GM23338 (cell line): ENCODE measurements around the gene NTM. TPM values are rescaled to one million over a fixed set of nuclear protein-coding genes. Genes with fewer than 3 reads are reported as not detected.

ENCODE experiments used
- ATAC-seq: fragments of 200-7000 bp; cut with Tn5 transposase; 3 replicates; pipeline ENCODE4 v1.9.1; 2020
- DNase-seq: peaks from one replicate; pipeline ENCODE4 v3.0.0-alpha.2; 2015; ENCODE audit warnings: low spot score
- H2AFZ ChIP-seq: fragments of 200-600 bp; sonication (generic); 2 replicates; pipeline ENCODE4 v1.8.0; 2016; ENCODE audit warnings: antibody characterized with exemption, mild to moderate bottlenecking, moderate library complexity
- H3F3A ChIP-seq: fragments of 200-600 bp; sonication (generic); replicated peaks from 2 replicates; pipeline ENCODE4 v1.8.0; 2017; ENCODE audit warnings: antibody characterized with exemption, mixed run types, low read depth
- H3K27ac ChIP-seq: fragments of 200-600 bp; sonication (generic); 2 replicates; pipeline ENCODE4 v1.6.1; 2016; ENCODE audit warnings: low read depth
- H3K27me3 ChIP-seq: fragments of 200-600 bp; sonication (generic); 2 replicates; pipeline ENCODE4 v1.8.0; 2016; ENCODE audit warnings: mild to moderate bottlenecking, mixed run types, moderate library complexity; ENCODE audit not compliant: insufficient read depth
- H3K36me3 ChIP-seq: fragments of 200-600 bp; sonication (generic); 2 replicates; pipeline ENCODE4 v1.8.0; 2016; ENCODE audit warnings: mild to moderate bottlenecking; ENCODE audit not compliant: insufficient read depth
- H3K4me1 ChIP-seq: fragments of 200-600 bp; sonication (generic); 2 replicates; pipeline ENCODE4 v1.8.0; 2016; ENCODE audit warnings: mild to moderate bottlenecking, moderate library complexity; ENCODE audit not compliant: insufficient read depth
- H3K4me2 ChIP-seq: fragments of 200-600 bp; sonication (generic); 2 replicates; pipeline ENCODE4 v1.7.1; 2017; ENCODE audit warnings: mixed run types
- H3K4me3 ChIP-seq: fragments of 200-600 bp; sonication (generic); 2 replicates; pipeline ENCODE4 v1.6.1; 2016; ENCODE audit warnings: mixed run types
- H3K79me2 ChIP-seq: fragments of 200-600 bp; sonication (generic); replicated peaks from 2 replicates; pipeline ENCODE4 v1.8.0; 2017; ENCODE audit warnings: mild to moderate bottlenecking; ENCODE audit not compliant: insufficient read depth
- H3K9me2 ChIP-seq: fragments of 200-600 bp; sonication (generic); 2 replicates; pipeline ENCODE4 v1.8.0; 2017; ENCODE audit not compliant: insufficient read depth
- H4K20me1 ChIP-seq: fragments of 200-600 bp; sonication (generic); replicated peaks from 2 replicates; pipeline ENCODE4 v1.8.0; 2017; ENCODE audit warnings: mild to moderate bottlenecking; ENCODE audit not compliant: insufficient read depth
- H3K27ac Mint-ChIP-seq: 2 replicates; pipeline ENCODE4 v1.8.0; 2020; ENCODE audit warnings: inconsistent platforms, mild to moderate bottlenecking, moderate library complexity, mixed read lengths
- H3K27me3 Mint-ChIP-seq: 3 replicates; pipeline ENCODE4 v1.8.0; 2022; ENCODE audit warnings: low read depth, mild to moderate bottlenecking, moderate library complexity, mixed read lengths, inconsistent platforms; ENCODE audit not compliant: insufficient read depth, poor library complexity
- H3K36me3 Mint-ChIP-seq: 3 replicates; pipeline ENCODE4 v1.8.0; 2021; ENCODE audit warnings: low read depth, mild to moderate bottlenecking, inconsistent platforms, moderate library complexity, mixed read lengths
- H3K4me1 Mint-ChIP-seq: 3 replicates; pipeline ENCODE4 v1.8.0; 2020; ENCODE audit warnings: mild to moderate bottlenecking, inconsistent platforms, mixed read lengths
- H3K4me3 Mint-ChIP-seq: 3 replicates; pipeline ENCODE4 v1.8.0; 2021; ENCODE audit warnings: moderate library complexity, mild to moderate bottlenecking, inconsistent platforms, mixed read lengths
- H3K9me3 Mint-ChIP-seq: 3 replicates; pipeline ENCODE4 v1.8.0; 2020; ENCODE audit warnings: moderate library complexity, mild to moderate bottlenecking, inconsistent platforms, mixed read lengths
- CREB1 ChIP-seq: fragments of 250-450 bp; sonication (Bioruptor Pico); IDR thresholded peaks from 2 replicates; pipeline ENCODE4 v1.5.0; 2020; ENCODE audit warnings: low read depth, mild to moderate bottlenecking, moderate library complexity
- CTCF ChIP-seq, 2 experiments: fragments of 200-600 bp in 1 of 2; sonication (generic) in 1 of 2; conservative IDR thresholded peaks; 2 replicates each; pipeline versions ENCODE4 v1.5.1 to v1.6.1; 2016 to 2017; ENCODE audit warnings: antibody characterized with exemption in 2 of 2, low read depth in 2 of 2, mild to moderate bottlenecking in 2 of 2, moderate library complexity in 1 of 2
- ETS1 ChIP-seq: IDR thresholded peaks from 2 replicates; pipeline ENCODE4 v1.6.1; 2016; ENCODE audit warnings: antibody characterized with exemption
- EZH2 ChIP-seq: fragments of 200-600 bp; sonication (generic); IDR thresholded peaks from one replicate; pipeline ENCODE4 v1.8.0; 2017; ENCODE audit warnings: antibody characterized with exemption, mild to moderate bottlenecking, low read depth; ENCODE audit not compliant: unreplicated experiment
- EZH2phosphoT487 ChIP-seq: fragments of 200-600 bp; sonication (generic); IDR thresholded peaks from one replicate; pipeline ENCODE4 v1.8.1; 2018; ENCODE audit warnings: antibody characterized with exemption; ENCODE audit not compliant: unreplicated experiment
- NANOG ChIP-seq: IDR thresholded peaks from 2 replicates; pipeline ENCODE4 v1.6.1; 2016; ENCODE audit warnings: antibody characterized with exemption, borderline replicate concordance
- POLR2AphosphoS5 ChIP-seq: IDR thresholded peaks from 2 replicates; pipeline ENCODE4 v1.6.1; 2016; ENCODE audit warnings: antibody characterized with exemption, low read depth
- REST ChIP-seq: IDR thresholded peaks from one replicate; pipeline ENCODE4 v1.6.1; 2018; ENCODE audit warnings: antibody characterized with exemption; ENCODE audit not compliant: unreplicated experiment
- STAT1 ChIP-seq: IDR thresholded peaks from one replicate; pipeline ENCODE4 v1.6.1; 2016; ENCODE audit warnings: antibody characterized with exemption; ENCODE audit not compliant: unreplicated experiment
- ZNF114 ChIP-seq: fragments of 250-450 bp; sonication (Bioruptor Pico); IDR thresholded peaks from 2 replicates; pipeline ENCODE4 v1.5.0; 2020; ENCODE audit warnings: mild to moderate bottlenecking, moderate library complexity
- ZNF331 ChIP-seq: fragments of 250-450 bp; sonication (Bioruptor Pico); IDR thresholded peaks from 2 replicates; pipeline ENCODE4 v1.5.0; 2020; ENCODE audit warnings: low read depth, mild to moderate bottlenecking, moderate library complexity
- ZNF462 ChIP-seq: fragments of 250-450 bp; sonication (Bioruptor Pico); IDR thresholded peaks from 2 replicates; pipeline ENCODE4 v1.5.0; 2020; ENCODE audit warnings: mild to moderate bottlenecking, moderate library complexity
- polyA plus RNA-seq: library from polyadenylated mRNA; unstranded; fragments of >200 nt; fragmentation: Nextera tagmentation; extraction: Ambion mirVana; gene quantifications from 2 replicates; pipeline ENCODE4 v1.2.1, GENCODE V29; 2016
- total RNA-seq: library from RNA; depleted of rRNA; stranded (reverse); fragments of >200 nt; shearing (Covaris generic); gene quantifications from 2 replicates; pipeline ENCODE4 v1.2.3, GENCODE V29; 2014

Gene NTM
- total and polyA plus RNA-seq, 2 experiments from 2014 or later: 10.6 to 14.6 TPM

- TF ChIP-seq ZNF462: no peak
- TF ChIP-seq ZNF331 (CRISPR knock-in tag): no peak
Observed at GRCh38 chr11:132024587-132025295, 654.3 kb downstream of the NTM start (continued).

GRCh38 chr11:132026746-132027145, 656.3 kb downstream of the NTM start:
- no peak overlapping the region for H3K27ac ChIP-seq
- no peak overlapping the region for H3K4me3 ChIP-seq
- H3F3A ChIP-seq: no peaks in the 10 kb centered on the region
- H3K4me1 Mint-ChIP-seq: peaks cover 49% of the 10 kb centered on the region
- H3K36me3 ChIP-seq: no peaks in the 10 kb centered on the region
- no peaks in the 10 kb centered on the region for H3K36me3 Mint-ChIP-seq
- no peaks in the 10 kb centered on the region for H3K27me3 ChIP-seq
- no peaks in the 10 kb centered on the region; the same call in 1 of the 2 replicates for H3K4me1 ChIP-seq
- no peak overlapping the region for H2AFZ ChIP-seq
- DNase-seq (no peak), ATAC-seq (no peak)
- no peaks in the 10 kb centered on the region for H3K79me2 ChIP-seq
- no peak overlapping the region for H3K27ac Mint-ChIP-seq
- H4K20me1 ChIP-seq: no peaks in the 10 kb centered on the region
- no peaks in the 10 kb centered on the region for H3K9me3 Mint-ChIP-seq
- no peak overlapping the region for H3K4me3 Mint-ChIP-seq
- H3K27me3 Mint-ChIP-seq: peaks cover 2% of the 10 kb centered on the region
- H3K9me2 ChIP-seq: 0 out of 2 replicates have a peak, but pooled peaks cover 3% of the 10 kb centered on the region
- H3K4me2 ChIP-seq: no peak overlapping the region
- TF ChIP-seq POLR2AphosphoS5 (no peak), EZH2phosphoT487 (no peak), STAT1 (no peak), CTCF (conservative IDR thresholded peaks at IDR 0.05; ENCODE audit: low read depth in 2 of 2) (no peak), EZH2 (no peak), ETS1 (no peak), ZNF114 (CRISPR knock-in tag) (no peak), ZNF331 (CRISPR knock-in tag) (no peak), CREB1 (CRISPR knock-in tag) (no peak), NANOG (no peak), REST (no peak)
